Measurements from ENCODE around the gene TEX48. TPM values are rescaled to one million over a fixed set of nuclear protein-coding genes. Genes with fewer than 3 reads are reported as not detected.

TEX48 gene
- total RNA-seq, 1 donor from 2014 or later: not detected

DNA sequence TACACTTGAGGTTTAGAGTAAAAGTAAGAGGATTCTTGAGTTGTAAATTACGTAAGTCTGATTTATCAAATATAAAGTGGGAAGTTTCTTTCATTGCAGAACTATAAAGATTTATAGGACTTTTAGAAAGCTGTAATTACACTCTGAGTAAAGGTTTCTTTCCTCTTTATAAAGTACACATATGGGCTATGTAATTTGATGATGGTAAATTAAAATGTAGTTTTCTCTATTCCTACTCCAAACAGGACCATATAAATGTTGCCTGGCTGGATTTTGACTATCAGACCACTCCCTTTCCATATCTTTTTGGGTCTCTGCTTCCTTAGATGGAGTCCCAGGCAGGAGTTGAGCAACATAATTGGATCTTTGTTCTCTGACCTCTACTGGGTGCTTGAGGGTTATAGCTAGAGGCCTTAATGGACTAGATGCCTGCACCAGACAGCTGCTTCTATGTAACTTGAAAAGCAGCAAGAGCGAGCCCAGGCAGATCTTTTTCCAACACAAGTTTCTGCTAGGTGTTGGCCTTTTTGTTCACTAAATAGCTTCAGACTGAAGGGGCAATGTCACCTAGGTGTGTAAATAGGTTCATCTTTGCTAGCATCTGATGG is 11.4 kb upstream of the TEX48 start:
- DNase-seq (ENCODE audit: low read depth): no peak

DNA sequence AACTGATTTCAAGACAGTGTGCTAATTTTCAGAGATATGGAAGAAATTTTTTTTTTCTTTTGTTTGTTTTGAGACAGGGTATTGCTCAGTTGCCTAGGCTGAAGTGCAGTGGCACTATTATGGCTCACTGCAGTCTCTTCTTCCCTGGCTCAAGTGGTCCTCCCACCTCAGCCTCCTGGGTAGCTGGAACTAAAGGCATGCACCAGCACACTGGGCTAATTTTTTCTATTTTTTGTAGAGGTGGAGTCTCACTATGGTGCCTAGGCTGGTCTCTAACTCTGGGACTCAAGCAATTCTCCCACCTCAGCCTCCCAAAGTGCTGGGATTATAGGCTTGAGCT is 9.9 kb upstream of the TEX48 start:
- no peak for DNase-seq (ENCODE audit: low read depth)

DNA sequence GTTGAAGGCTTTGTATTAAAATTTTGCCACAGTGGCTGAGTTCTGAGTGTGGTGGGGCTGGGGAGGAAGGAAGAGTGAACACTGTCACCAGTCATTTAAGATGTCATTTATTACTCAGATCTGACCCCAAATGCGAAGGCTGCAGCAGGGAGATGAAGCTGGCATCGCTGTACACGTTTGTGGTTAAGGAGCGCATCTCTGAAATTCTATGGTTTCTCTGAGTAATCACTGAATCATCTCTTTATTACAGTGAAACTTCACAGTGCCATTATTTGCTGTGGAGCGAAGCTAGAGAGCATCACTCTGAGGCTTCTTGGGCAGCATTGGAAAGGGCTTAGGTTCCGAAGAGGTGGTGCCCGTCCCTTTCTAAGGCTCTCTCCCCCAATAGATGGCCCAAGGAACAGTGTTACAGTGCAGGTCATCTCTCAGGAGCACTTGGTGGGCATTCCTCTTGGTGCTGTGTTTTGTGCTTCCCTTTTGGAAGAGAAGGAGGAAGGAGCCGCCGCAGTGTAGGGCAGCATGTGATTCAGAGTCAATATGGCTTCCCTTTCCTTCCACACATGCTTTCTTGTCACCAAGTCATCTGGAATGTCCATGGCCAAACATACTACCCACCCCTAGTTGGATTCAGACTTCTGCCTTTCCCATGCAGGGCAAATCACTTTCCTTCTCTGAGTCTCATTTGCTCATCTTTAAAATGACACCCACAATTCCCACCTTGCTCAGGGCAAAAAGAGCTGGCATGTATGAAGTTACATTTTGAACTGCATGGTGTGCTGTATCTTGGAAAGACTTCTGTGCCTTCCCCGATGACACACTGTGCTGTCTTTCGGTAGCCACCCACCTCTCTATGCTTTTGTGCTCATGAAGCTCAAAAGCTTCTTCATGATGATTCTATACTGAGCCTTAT is 9.3 kb upstream of the TEX48 start:
- peak; percentile 92 for DNase-seq (ENCODE audit: low read depth)

DNA sequence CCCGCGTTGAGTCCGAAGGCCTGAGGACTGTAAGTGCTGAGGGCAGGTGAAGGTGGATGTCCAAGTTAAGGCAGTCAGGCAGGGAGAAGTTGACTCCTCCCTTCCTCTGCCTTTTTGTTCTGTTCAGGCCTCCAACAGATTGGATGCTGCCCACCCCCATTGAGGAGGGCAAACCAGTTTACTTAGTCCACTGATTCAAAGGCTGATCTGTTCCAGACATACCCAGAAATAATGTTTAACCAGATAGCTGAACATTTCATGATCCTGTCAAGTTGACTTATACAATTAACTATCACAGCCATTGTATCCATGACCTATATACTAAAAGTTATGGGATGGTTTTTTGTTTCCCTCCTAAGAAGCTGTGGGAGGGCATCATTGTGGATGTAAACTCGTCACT is 8.3 kb upstream of the TEX48 start:
- peak; percentile 64 for DNase-seq (ENCODE audit: low read depth)

DNA sequence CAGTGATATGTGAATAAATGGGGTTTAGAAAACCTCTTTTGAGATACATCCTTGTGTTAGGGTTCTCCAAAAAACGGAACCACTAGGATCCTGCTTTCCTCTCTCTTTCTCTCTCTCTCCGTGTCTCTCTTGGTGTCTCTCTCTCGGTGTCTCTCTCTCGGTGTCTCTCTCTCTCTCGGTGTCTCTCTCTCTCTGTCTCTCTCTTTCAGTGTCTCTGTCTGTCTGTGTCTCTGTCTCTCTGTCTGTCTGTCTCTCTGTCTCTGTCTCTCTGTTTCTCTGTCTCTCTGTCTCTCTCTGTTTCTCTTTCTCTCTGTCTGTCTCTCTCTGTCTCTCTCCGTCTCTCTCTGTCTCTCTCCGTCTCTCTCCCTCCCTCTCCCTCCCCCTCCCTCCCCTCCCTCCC is 7.8 kb upstream of the TEX48 start:
- no peak for DNase-seq (ENCODE audit: low read depth)

DNA sequence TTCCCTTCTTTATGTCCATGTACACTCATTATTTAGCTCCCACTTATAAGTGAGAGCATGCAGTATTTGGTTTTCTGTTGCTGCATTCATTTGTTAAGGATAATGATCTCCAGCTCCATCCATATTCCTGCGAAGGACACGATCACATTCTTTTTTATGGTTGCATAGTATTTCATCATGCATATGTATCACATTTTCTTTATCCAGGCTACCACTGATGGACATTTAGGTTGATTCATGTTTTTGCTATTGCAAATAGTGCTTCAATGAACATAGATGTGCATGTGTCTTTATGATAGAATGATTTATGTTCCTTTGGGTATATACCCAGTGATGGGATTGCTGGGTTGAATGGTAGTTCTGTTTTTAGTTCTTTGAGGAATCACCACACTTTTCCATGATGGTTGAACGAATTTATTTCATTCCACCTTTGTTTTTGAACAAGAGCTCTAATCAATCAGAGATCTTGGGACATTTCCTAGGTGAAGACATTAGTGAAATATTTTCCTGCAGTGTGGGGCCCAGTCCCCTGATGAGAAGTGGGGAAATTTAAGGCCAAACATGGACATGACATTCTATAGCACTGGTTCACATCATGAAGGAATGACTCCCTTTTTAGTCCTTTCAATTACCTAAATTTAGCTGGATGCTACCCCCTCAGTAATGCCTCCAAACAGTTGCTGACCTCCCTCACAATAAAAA is 7.1 kb upstream of the TEX48 start:
- DNase-seq (ENCODE audit: low read depth): no peak

DNA sequence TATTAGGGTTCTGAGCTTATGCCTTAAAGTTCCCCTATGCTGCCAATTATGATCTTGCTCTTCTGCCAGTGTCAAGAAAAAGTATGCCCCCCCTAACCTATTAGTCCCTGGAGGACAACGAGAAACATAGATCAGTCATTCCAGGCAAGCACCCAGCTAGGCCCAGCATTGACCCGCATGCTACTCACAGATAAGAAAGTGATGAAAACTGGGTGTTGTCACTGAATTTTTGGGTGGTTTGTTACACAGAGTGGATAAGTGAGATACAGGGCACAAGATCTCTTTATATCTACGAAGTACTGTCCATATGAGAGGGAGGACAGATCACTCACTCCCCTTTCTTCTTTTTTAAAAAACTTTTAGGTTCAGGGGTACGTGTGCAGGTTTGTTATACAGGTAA is 6.4 kb upstream of the TEX48 start:
- no peak for DNase-seq (ENCODE audit: low read depth)

DNA sequence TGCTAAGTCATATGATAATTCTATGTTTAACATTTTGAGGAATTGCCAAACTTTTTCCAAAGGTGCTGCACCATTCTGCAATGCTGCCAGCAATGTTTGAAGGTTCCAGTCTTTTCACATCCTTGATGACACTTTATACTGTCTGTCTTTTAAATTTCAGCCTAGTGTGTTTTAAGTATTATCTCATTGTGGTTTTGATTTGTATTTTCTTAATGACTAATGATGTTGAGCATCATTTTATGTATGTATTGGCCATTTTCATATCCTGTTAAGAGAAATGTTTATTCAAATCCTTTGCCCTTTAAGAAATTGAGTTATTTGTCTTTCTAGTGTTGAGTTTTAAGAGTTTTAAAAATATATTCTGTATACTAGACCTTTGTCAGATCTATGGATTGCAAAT is 5.0 kb upstream of the TEX48 start:
- DNase-seq (ENCODE audit: low read depth): no peak

DNA sequence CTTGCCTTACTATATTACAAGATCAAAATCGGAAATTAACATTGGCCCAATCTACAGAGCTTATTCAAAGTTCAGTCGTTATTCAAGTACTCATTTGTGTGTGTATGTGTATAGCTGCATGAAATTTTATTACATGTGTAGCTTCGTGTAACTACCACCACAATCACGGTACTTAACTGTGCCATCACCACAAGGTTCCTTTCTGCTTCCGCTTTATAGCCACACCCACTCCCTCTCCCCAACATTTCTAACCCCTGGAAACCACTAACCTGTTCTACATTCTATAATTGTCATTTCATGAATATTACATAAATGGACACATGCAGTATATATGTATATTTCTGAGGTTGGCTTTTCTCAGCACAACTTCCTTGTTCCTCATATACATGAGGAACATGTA is 4.0 kb upstream of the TEX48 start:
- no peak for DNase-seq (ENCODE audit: low read depth)

DNA sequence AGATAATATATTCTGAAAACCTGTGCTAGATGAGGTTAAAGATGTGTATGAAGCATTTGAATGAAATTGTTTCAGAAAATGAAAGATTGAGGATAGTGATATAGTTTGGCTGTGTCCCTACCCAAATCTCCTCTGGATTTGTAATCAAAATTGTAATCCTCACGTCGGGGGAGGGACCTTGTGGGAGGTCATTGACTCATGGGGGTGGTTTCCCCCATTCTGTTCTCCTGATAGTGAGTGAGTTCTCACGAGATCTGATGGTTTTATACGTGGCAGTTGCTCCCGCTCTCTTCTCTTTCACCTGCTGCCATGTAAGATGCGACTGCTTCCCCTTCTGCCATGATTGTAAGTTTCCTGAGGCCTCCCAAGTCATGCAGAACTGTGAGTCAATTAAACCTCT is 2.0 kb upstream of the TEX48 start:
- no peak for DNase-seq (ENCODE audit: low read depth)

DNA sequence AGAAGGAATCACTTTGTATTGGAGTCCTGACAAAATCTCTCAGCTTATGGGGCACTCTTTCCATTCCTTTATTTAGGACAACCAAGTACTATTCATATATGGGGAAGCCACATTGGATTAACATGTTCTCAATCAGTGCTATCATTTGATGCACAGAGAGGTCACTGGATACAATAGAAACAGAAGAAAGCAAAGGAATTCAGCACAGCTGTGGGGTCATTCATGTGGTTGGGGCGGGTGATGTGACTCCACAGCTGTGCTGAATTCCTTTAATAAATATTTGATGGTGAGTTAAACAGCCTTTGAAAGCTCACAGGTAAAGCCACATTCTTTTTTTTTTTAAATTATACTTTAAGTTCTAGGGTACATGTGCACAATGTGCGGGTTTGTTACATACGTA is 854 bp upstream of the TEX48 start:
- DNase-seq (ENCODE audit: low read depth): no peak

DNA sequence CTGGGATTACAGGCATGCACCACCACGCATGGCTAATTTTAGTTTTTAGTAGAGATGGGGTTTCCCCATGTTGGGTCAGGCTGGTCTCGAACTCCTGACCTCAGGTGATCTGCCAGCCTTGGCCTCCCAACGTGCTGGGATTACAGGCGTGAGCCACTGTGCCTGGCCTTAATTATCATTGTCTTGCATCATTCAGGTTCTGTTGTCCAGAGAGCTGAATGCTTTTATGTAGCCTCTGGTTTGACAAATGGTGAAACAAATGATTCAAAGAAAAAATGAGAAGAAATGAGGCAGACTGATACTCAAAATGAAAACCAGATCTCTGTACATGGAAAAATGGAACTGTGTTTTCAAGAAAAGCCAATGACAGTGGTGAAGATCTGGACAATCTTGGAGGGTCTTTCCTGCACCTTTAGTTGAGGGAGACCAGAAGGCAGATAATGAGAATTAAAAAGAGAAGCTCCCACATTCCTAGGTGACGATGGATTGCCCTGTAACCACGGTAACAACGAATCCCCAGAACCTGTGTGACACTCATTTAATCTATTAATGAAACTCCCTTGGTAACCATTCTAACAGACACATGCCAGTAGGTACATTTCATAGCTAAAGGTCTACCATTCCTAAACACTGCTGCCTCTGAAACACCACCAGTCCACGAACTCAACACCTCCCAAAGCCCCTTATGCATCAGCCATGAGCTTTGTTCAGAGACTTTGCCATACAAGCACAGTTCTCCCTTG is 1.6 kb downstream of the TEX48 start:
- DNase-seq (ENCODE audit: low read depth): no peak

DNA sequence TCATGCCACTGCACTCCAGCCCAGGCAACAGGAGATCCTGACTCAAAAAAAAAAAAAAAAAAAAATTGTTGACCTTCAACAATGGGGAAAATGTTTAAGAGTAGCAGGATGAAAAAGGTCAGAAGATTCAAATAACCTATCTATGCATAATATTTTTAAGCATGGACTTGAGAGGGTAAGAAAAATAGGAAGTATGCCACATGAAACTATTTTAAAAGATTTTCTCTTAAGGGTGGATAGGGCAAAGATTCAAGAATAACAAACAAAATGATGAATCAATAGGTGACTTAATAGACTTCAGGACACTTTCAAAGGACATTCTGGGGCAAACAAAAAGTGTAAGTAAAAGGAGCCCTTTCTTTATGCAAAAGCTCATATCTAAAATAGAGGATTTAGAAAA is 3.2 kb downstream of the TEX48 start:
- DNase-seq (ENCODE audit: low read depth): no peak

DNA sequence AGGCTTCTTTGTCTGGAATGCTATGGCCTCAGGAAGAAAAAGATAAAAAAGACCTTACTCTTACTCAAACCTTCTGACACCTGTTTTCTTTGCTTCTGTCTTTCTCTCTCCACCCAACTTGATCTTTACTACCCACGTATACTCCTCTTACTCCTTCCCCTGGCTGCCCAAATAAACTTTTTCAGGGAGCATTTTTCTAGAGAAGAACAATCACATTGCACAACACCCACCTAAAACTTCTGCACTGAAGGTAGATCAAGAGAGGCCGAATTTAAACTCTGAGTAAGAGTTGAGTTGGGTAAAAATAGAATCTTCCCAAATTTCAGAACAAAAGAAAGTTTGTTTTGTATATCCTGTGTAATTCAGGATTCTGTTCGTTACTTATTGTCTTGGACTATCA is 3.9 kb downstream of the TEX48 start:
- DNase-seq (ENCODE audit: low read depth): no peak

DNA sequence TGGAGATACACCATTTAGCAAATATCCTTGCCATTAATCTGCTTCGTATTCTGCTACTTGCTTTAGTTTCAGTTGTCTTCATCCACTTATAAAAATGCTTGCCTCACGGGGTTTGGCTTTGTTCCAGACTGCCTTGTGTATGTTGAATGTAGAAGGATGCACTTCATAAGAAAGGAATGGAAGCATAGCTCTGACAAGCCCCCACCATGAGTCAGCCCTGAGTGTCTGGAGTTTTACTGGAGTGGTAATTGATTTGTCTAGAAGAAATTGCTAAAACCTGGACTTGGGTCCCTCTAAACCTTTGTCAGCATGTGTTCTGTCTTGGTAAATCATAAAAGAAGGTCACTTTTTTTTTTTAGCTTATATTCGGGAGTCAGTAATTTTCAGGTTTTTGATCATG is 4.6 kb downstream of the TEX48 start:
- DNase-seq (ENCODE audit: low read depth): peak; percentile 99

DNA sequence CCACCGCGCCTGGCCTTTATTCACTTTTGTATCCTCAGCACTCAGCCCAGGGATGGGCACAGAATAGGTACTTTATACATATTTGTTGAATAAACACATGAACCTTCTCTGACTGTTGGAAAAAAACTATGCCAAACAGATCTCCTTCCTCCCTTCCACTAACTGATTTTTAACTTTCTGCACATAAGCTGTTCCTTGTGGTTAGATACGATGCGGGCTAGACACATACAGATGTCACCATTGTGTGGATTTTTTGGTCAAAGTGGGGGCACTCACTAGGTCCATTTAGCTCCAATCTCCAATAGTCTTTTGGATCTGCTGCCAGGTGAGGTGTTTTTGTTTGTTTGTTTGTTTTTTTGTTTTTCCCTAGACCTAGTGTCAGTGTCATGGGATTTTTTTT is 5.1 kb downstream of the TEX48 start:
- DNase-seq (ENCODE audit: low read depth): no peak

DNA sequence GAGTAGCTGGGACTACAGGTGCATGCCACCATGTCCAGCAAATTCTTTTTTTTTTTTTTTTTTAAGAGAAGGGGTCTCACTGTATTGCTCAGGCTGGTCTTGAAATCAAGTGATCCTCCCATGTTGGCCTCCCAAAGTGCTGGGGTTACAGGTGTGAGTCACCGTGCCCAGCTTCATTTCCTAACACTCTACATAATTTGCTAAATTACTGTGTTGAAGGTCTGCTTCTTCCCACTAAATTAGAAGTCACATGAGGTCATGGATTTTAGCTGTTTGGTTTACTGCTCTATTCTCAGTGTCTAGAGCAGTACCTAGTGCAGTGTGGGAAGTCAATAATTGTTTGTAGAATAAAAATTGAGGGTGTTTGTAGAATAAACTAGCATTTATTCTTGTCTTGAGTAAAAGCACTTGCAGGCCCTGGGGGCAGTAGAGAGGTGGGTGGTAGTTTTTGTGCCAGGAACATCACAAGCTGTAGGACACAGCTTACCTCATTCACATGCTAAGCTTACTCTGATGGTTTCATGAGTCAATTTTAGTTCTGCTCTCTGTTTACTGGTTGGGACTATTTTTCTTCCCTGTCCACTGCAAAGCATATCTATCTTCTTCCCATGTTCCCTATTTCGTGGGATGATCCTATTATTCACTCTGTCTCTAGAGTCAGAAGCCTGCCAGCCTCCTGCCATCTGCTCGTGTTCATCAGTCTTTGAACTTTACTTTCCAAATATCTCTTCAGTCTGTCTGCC is 7.0 kb downstream of the TEX48 start:
- DNase-seq (ENCODE audit: low read depth): peak; percentile 40

DNA sequence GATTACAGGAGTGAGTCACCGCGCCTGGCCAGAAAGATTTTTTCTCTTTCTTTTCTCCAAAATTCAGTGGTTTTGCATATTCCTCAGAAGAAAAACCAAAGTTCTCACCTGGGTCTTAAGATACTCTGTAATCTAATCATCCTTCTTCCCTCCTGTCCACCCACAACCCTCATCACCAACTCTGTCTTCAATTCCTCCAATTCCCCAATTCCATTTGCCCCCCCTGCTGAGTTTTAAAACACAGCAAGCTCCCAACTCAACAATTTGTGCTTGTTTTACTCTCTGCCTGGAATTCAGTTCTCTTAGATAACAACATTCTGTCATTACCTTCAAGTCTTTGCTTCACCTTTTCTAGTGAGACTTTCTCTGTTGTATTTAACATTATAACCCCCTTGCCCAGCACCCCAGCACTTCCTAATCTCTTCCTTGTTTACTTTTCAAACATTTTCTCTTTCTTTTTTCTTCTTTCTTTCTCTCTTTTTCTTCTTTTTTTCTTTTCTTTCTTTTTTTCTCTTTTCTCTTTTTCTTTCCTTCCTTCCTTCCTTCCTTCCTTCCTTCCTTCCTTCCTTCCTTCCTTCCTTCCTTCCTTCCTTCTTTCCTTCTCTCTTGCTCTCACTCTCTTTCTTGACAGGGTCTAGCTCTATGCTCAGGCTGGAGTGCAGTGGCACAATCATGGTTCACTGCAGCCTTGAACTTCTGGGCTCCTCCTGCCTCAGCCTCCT is 7.8 kb downstream of the TEX48 start:
- DNase-seq (ENCODE audit: low read depth): no peak

DNA sequence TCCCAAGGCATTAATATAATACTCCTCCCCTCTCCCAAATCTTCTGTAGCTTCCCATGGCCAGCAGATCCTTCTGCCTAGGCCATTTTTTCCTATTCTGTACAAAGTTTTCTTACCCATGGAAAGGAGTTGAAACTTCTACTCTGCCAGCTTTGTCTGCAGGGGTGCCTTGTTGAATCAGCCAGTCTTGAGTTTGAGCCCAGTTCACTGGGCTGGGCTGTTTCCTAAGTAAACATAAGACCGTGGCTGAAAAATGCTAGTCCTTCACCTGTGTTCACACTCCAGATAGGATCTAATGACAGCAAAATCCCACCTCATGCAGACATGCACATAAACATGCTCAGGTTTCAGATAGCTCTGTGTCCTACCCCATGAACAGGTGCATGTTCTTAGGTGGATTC is 10.4 kb downstream of the TEX48 start:
- DNase-seq (ENCODE audit: low read depth): no peak

DNA sequence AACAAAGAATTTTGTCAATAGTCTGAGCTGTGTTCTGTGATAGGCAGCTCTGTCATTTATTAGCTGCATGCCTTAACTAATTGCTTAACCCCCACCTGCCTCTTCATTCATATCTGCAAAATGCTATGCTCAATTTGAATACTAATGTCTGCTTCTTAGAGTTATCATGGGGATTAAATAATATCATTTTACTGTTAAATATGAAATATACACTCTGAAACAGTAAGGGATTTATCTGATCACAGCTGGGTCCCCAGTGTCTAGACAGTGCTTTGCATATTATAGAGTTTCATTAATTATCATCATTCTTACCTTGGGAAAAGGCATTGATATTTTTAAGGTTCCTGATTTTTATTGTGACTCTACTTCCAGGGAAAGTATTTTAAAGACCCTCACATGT is 12.0 kb downstream of the TEX48 start:
- no peak for DNase-seq (ENCODE audit: low read depth)

DNA sequence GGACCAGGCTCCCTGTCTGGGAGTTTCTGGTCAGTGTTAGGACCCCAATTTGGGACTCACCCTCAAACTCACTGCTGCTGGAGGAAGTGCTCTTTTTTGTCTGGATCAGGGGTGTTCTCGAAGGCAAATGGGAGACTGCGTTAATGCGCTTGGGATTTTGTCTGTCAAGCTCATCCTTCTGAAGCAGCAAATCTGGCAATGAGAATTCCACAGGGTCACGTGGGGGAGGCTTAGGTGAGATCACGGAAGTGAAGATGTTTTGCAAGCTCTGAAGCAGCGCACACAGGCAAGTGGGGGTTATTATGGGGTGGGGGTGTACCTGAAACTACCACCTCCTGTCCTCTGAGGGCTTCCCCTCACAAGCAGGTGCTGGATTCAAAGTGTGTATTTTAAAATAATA is 13.8 kb downstream of the TEX48 start:
- DNase-seq (ENCODE audit: low read depth): no peak
